Endothelial cell of umbilical vein (primary cell): Measurements from ENCODE around the gene MVK. TPM values are rescaled to one million over a fixed set of nuclear protein-coding genes. Genes with fewer than 3 reads are reported as not detected.

Experiments used
- Bru-seq: library from RNA; stranded (reverse); fragments of 400-500 nt; gene quantifications from one replicate; lab custom pipeline; 2021; lab: Mats Ljungman, UMichigan
- BruChase-seq, 2 experiments: library from RNA; stranded (reverse); fragments of 400-500 nt; gene quantifications; one replicate each; lab custom pipeline; 2021; lab: Mats Ljungman, UMichigan
- BruUV-seq: library from RNA; stranded (reverse); fragments of 400-500 nt; replicated peaks from 2 replicates; lab custom pipeline; 2021; lab: Mats Ljungman, UMichigan
- CTCF ChIA-PET: fragments of 300-600, 350-600 bp; sonication (Branson Sonifier 250); formaldehyde crosslinking; loops from one replicate; lab custom pipeline; 2021; ENCODE audit warnings: antibody characterized with exemption, inconsistent platforms; lab: Charles Lee
- POLR2A ChIA-PET: fragments of 300-600, 350-600 bp; sonication (Branson Sonifier 250); formaldehyde crosslinking; loops from one replicate; lab custom pipeline; 2021; ENCODE audit warnings: antibody characterized with exemption, inconsistent platforms; lab: Charles Lee
- DNase-seq: peaks from one replicate; pipeline ENCODE4 v3.0.0-alpha.2; 2011; ENCODE audit warnings: low read depth, low spot score
- FAIRE-seq: peaks from 2 replicates; lab custom pipeline; 2011; peaks lifted over from hg19 to GRCh38; lab: Jason Lieb, UNC
- H2AFZ ChIP-seq: 2 replicates; pipeline ENCODE4 v1.6.0; 2012; ENCODE audit warnings: low read depth, low read length, control low read depth, inconsistent platforms
- H3K27ac ChIP-seq: 2 replicates; pipeline ENCODE4 v1.5.1; 2011; ENCODE audit warnings: low read depth, mild to moderate bottlenecking, control low read depth, low read length, moderate library complexity; ENCODE audit not compliant: insufficient read depth
- H3K27me3 ChIP-seq, 2 experiments: 2 replicates each; pipeline versions ENCODE4 v1.6.0 to v1.6.1; 2011; ENCODE audit warnings: low read length in 2 of 2, mixed read lengths in 1 of 2; ENCODE audit not compliant: control insufficient read depth in 2 of 2, insufficient read depth in 2 of 2
- H3K36me3 ChIP-seq, 2 experiments: 2 replicates in 1 of 2; 3 replicates in 1 of 2; pipeline ENCODE4 v1.5.1; 2011; ENCODE audit warnings: low read length in 2 of 2, mild to moderate bottlenecking in 1 of 2, moderate library complexity in 1 of 2; ENCODE audit not compliant: control insufficient read depth in 2 of 2, insufficient read depth in 2 of 2; ENCODE audit errors: extremely low read depth in 1 of 2
- H3K4me1 ChIP-seq: 3 replicates; pipeline ENCODE4 v1.5.1; 2011; ENCODE audit warnings: mild to moderate bottlenecking, low read length; ENCODE audit not compliant: control insufficient read depth, insufficient read depth; ENCODE audit errors: extremely low read depth
- H3K4me2 ChIP-seq: 2 replicates; pipeline ENCODE4 v1.6.1; 2011; ENCODE audit warnings: low read length, control low read depth, mixed read lengths; ENCODE audit not compliant: insufficient read depth
- H3K4me3 ChIP-seq, 3 experiments: fragments of 200-600 bp in 1 of 3; sonication (generic), shearing (Covaris generic) in 1 of 3; replicated peaks in 1 of 3; 2 replicates each; pipeline ENCODE4 v1.5.1; 2011 to 2016; ENCODE audit warnings: control low read depth in 3 of 3, low read length in 3 of 3, mild to moderate bottlenecking in 2 of 3, inconsistent platforms in 1 of 3, low read depth in 1 of 3, moderate library complexity in 1 of 3; ENCODE audit not compliant: insufficient read depth in 1 of 3
- H3K79me2 ChIP-seq: 2 replicates; pipeline ENCODE4 v1.6.0; 2012; ENCODE audit warnings: low read length, inconsistent platforms; ENCODE audit not compliant: control insufficient read depth, insufficient read depth
- H3K9ac ChIP-seq: replicated peaks from 2 replicates; pipeline ENCODE3; 2011; ENCODE audit warnings: low read length, control low read depth; ENCODE audit not compliant: insufficient read depth; ENCODE audit errors: extremely low read depth
- H3K9me1 ChIP-seq: replicated peaks from 3 replicates; pipeline ENCODE4 v1.6.0; 2011; ENCODE audit warnings: mild to moderate bottlenecking, low read length; ENCODE audit not compliant: control insufficient read depth, insufficient read depth; ENCODE audit errors: extremely low read depth
- H3K9me3 ChIP-seq: replicated peaks from 2 replicates; pipeline ENCODE4 v1.5.1; 2012; ENCODE audit warnings: low read length, inconsistent platforms; ENCODE audit not compliant: control insufficient read depth, insufficient read depth
- H4K20me1 ChIP-seq: replicated peaks from 2 replicates; pipeline ENCODE3; 2011; ENCODE audit warnings: mild to moderate bottlenecking, low read length; ENCODE audit not compliant: control insufficient read depth, insufficient read depth; ENCODE audit errors: extremely low read depth
- EZH2 ChIP-seq: IDR thresholded peaks from 2 replicates; pipeline ENCODE4 v1.6.1; 2012; ENCODE audit warnings: borderline replicate concordance, low read depth, mild to moderate bottlenecking, moderate library complexity, low read length, inconsistent platforms; ENCODE audit not compliant: severe bottlenecking
- FOS ChIP-seq: IDR thresholded peaks from 2 replicates; pipeline ENCODE4 v1.6.1; 2011; ENCODE audit warnings: mild to moderate bottlenecking, low read length, moderate library complexity, borderline replicate concordance; ENCODE audit not compliant: insufficient read depth
- GATA2 ChIP-seq: IDR thresholded peaks from 2 replicates; pipeline ENCODE4 v1.7.0; 2011; ENCODE audit warnings: low read depth, mild to moderate bottlenecking, moderate library complexity, mixed read lengths, low read length; ENCODE audit not compliant: insufficient read length, insufficient read depth
- JUN ChIP-seq: IDR thresholded peaks from 2 replicates; pipeline ENCODE4 v1.6.1; 2011; ENCODE audit warnings: borderline replicate concordance, low read depth; ENCODE audit not compliant: insufficient read length, insufficient read depth
- MYC ChIP-seq: IDR thresholded peaks from one replicate; pipeline ENCODE4 v1.6.1; 2011; ENCODE audit warnings: mild to moderate bottlenecking, low read depth, low read length
- POLR2A ChIP-seq: IDR thresholded peaks from 2 replicates; pipeline ENCODE4 v1.6.1; 2012; ENCODE audit warnings: low read depth, mild to moderate bottlenecking, control low read depth, low read length
- POLR2AphosphoS5 ChIP-seq: IDR thresholded peaks from 2 replicates; pipeline ENCODE4 v1.6.1; 2012; ENCODE audit warnings: low read depth, mild to moderate bottlenecking, control low read depth, low read length, moderate library complexity; ENCODE audit not compliant: insufficient read depth
- dilution Hi-C: fragments of 300-500 bp; cut with MboI; formaldehyde crosslinking; loops from one replicate; pipeline ENCODE4 v1.15.0; 2019; ENCODE audit warnings: low sequenced_read_pairs; ENCODE audit not compliant: extremely low pct_ligation_motif_present
- intact Hi-C: fragments of 100-400 bp; cut with micrococcal nuclease; formaldehyde crosslinking; loops from one replicate; pipeline ENCODE4 v1.10.0; 2022
- long read RNA-seq: library from polyadenylated mRNA; stranded (forward); transcript quantifications from one replicate; pipeline ENCODE4 v2.0.0, GENCODE V29; 2021
- polyA minus RNA-seq, 3 experiments: library from RNA; depleted of rRNA, polyadenylated mRNA; stranded (reverse); fragments of >200 nt; gene quantifications; 1 replicate in 1 of 3; 2 replicates in 2 of 3; pipeline ENCODE4 v1.2.3, GENCODE V29; 2011
- polyA plus RNA-seq, 4 experiments: library from polyadenylated mRNA; depleted of rRNA in 3 of 4; stranded (reverse) in 3 of 4; unstranded in 1 of 4; fragments of >200 nt; gene quantifications; 2 replicates each; pipeline versions ENCODE4 v1.2.1 to v1.2.3, GENCODE V29; 2011 to 2012; ENCODE audit warnings: missing spikeins in 1 of 4
- total RNA-seq: library from RNA; stranded (reverse); gene quantifications from 2 replicates; pipeline ENCODE4 v1.2.3, GENCODE V29; 2021
- TF ChIP-seq, protein P1 (sequence below), 2 donors: IDR thresholded peaks; 1 replicate in 1 of 2; 2 replicates in 1 of 2; pipeline ENCODE4 v1.5.1; 2011; ENCODE audit warnings: low read length in 2 of 2, mild to moderate bottlenecking in 2 of 2, moderate library complexity in 2 of 2, control low read depth in 1 of 2, inconsistent platforms in 1 of 2, low read depth in 1 of 2; ENCODE audit not compliant: insufficient read depth in 1 of 2; ENCODE audit errors: extremely low read depth in 1 of 2
- TF ChIP-seq, protein P2 (sequence below): IDR thresholded peaks from 2 replicates; pipeline ENCODE4 v1.6.1; 2011; ENCODE audit not compliant: insufficient read depth, insufficient read length

Gene MVK
- total RNA-seq (40.3 and 42.6 TPM in 2 replicates), polyA plus RNA-seq (32.6 and 39.3 TPM in 2 replicates), polyA minus RNA-seq (19.5 and 22.6 TPM in 2 replicates), Bru-seq, nascent RNA (percentile 63 among the genes with signal in this experiment), BruChase-seq, experiment 1, labeled RNA remaining after a 6-hour chase (percentile 53 among the genes with signal in this experiment), BruChase-seq, experiment 2, labeled RNA remaining after a 2-hour chase (percentile 61 among the genes with signal in this experiment)
- polyA plus RNA-seq (2011; cell fraction: cytosol; rRNA removed) = 24.2 and 26.5 TPM in 2 replicates
- 30.3 and 30.8 TPM in 2 replicates for polyA plus RNA-seq (2011; cell fraction: nucleus; rRNA removed)
- 14.9 and 15.0 TPM in 2 replicates for polyA plus RNA-seq (2012)
- polyA minus RNA-seq (2011; cell fraction: cytosol; rRNA and poly(A)+ RNA removed) = 8.3 TPM
- polyA minus RNA-seq (2011; cell fraction: nucleus; rRNA and poly(A)+ RNA removed) = 7.4 and 7.8 TPM in 2 replicates
- long read RNA-seq, full-length matches to known transcripts = 126 of 144 reads
- long read RNA-seq, partial matches to known transcripts = 2 of 144 reads
- long read RNA-seq, other reads (novel, unspliced or antisense) = 16 of 144 reads

DNA sequence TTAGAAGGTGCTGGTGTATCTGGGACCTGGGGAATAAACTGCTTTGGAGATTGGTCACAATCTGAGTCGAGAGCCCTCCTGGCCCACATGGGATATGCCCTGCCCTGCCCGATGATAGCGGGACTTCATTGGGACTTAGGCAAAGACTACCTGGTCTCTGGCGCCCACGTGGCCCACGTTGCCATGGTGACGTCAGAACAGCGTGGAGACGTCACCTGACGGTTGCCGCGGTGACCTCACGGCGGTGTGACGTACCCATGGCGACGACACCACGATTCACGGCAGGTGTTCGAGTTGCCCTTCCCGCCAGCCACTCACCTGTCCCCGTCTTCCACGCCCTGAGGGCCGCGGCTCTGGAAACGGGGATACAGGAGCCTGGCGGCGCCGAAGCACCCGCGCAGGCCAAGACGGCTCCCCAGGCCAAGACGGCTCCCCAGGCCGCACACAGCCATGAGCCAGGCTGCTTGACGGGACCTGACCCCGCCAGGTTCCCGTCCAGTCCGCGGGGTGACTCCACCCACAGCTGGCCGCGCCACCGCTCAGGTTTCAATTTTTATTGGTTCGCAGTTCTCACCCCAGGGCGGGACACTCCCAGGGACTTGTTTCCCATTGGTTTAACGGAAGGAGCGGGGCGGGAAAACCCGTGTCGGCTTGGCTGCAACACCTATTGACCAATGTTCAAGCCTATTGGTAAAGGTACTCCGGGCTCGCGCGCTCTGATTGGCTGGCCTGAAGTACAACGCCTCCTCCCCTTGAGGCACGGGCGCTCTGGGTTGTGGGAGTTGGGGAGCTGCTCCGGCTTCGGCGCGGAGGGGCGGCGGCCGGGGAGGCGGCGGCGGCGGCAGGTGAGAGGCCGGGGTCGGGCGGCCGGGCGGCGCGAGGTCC is at the start of gene MVK, which contains the start of gene MMAB:
TSS of gene MVK (plus strand) at position 766 of the 885 bp plus-strand sequence. CDS start 1,029 bp downstream, outside the sequence.
TSS of gene MMAB (minus strand) at position 476 of the 885 bp plus-strand sequence. CDS start at position 452, 24 bp downstream.
- intact Hi-C loops = loop anchor here (1.0 to 10.0 kb wide), 5 partner anchors 54 to 202 kb away; partner anchors contain the start of genes FAM222A, KCTD10 and UBE3B
- FAIRE-seq (peak; percentile 98), DNase-seq (peak; percentile 99)
- H4K20me1 ChIP-seq = no peaks in the 10 kb centered on the region
- ChIA-PET CTCF (interaction anchor here (0.7 to 4.2 kb wide), 12 partner anchors 13 to 272 kb away, joined by 3 to 37 read pairs (median 6); no protein-coding TSS in a partner anchor), POLR2A (interaction anchor here (1.1 to 1.3 kb wide), 2 partner anchors 13 to 25 kb away, joined by 3 read pairs; no protein-coding TSS in a partner anchor)
- peak within 1 kb of the TSS; percentile 42 for H3K27ac ChIP-seq
- peak within 1 kb of the TSS; percentile 45 for H3K9ac ChIP-seq
- peak within 1 kb of the TSS; percentile 27 to 83 (median 82) for H3K4me3 ChIP-seq
- no peaks in the 10 kb centered on the region for H3K9me1 ChIP-seq
- H2AFZ ChIP-seq = peak within 1 kb of the TSS; percentile 66
- no peaks in the 10 kb centered on the region for H3K9me3 ChIP-seq
- no peak for TF ChIP-seq FOS
- peak; percentile 52 for TF ChIP-seq POLR2AphosphoS5
- TF ChIP-seq EZH2 = no peak
- TF ChIP-seq MYC = peak; percentile 83
- TF ChIP-seq JUN = no peak
- TF ChIP-seq, protein P1, sequence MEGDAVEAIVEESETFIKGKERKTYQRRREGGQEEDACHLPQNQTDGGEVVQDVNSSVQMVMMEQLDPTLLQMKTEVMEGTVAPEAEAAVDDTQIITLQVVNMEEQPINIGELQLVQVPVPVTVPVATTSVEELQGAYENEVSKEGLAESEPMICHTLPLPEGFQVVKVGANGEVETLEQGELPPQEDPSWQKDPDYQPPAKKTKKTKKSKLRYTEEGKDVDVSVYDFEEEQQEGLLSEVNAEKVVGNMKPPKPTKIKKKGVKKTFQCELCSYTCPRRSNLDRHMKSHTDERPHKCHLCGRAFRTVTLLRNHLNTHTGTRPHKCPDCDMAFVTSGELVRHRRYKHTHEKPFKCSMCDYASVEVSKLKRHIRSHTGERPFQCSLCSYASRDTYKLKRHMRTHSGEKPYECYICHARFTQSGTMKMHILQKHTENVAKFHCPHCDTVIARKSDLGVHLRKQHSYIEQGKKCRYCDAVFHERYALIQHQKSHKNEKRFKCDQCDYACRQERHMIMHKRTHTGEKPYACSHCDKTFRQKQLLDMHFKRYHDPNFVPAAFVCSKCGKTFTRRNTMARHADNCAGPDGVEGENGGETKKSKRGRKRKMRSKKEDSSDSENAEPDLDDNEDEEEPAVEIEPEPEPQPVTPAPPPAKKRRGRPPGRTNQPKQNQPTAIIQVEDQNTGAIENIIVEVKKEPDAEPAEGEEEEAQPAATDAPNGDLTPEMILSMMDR (IDR thresholded peaks at IDR 0.05; ENCODE audit: extremely low read depth in 1 of 2, insufficient read depth in 1 of 2, low read depth in 1 of 2, low read length in 2 of 2) = no peak
- TF ChIP-seq POLR2A = peak; percentile 73
- no peak for TF ChIP-seq GATA2
- TF ChIP-seq, protein P2, sequence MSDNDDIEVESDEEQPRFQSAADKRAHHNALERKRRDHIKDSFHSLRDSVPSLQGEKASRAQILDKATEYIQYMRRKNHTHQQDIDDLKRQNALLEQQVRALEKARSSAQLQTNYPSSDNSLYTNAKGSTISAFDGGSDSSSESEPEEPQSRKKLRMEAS = peak; percentile 90
- peaks cover 6% of the 10 kb centered on the region for H3K79me2 ChIP-seq
- H3K4me2 ChIP-seq = peak within 1 kb of the TSS; percentile 84
- no peaks in the 10 kb centered on the region for H3K27me3 ChIP-seq
- peaks cover 2 to 16% of the 10 kb centered on the region in 2 experiments for H3K36me3 ChIP-seq
- dilution Hi-C loops = no loop called here
- H3K4me1 ChIP-seq = peaks cover 16% of the 10 kb centered on the region
- BruUV-seq = TSS peak; percentile 80
